DMS153 treated with DMSO at 0.1 percent for 48 hours (cell line): ENCODE results near the gene LRFN2.
A peak's percentile ranks its signal among the peaks of the same experiment; 100 is the strongest.

ENCODE experiments used
- DNase-seq: peaks from one replicate; lab custom pipeline; 2025; ENCODE audit not compliant: unreplicated experiment; lab: John Stamatoyannopoulos, UW

LRFN2 gene

GRCh38 chr6:40586369-40587201 is 579 bp downstream of the LRFN2 start:
- peak; percentile 50 for DNase-seq

GRCh38 chr6:40585651-40586269 is 1.4 kb downstream of the LRFN2 start:
- DNase-seq: peak; percentile 74

GRCh38 chr6:40585223-40585622 is 1.9 kb downstream of the LRFN2 start:
- DNase-seq: no peak

GRCh38 chr6:40584741-40585140 is 2.4 kb downstream of the LRFN2 start:
- DNase-seq: no peak

- peak; percentile 16 for DNase-seq
Measured at GRCh38 chr6:40583709-40584108, 3.5 kb downstream of the LRFN2 start.

GRCh38 chr6:40582892-40583291 is 4.3 kb downstream of the LRFN2 start:
- no peak for DNase-seq

- no peak for DNase-seq
Measured at GRCh38 chr6:40579101-40579500, 8.1 kb downstream of the LRFN2 start.

GRCh38 chr6:40577672-40578071 is 9.5 kb downstream of the LRFN2 start:
- DNase-seq: no peak

GRCh38 chr6:40573221-40573620 is 13.9 kb downstream of the LRFN2 start:
- DNase-seq: no peak

- no peak for DNase-seq
Measured at GRCh38 chr6:40569162-40569910, 17.8 kb downstream of the LRFN2 start.

- DNase-seq: no peak
Measured at GRCh38 chr6:40568062-40568708, 19.0 kb downstream of the LRFN2 start.

GRCh38 chr6:40563111-40563510 is 24.1 kb downstream of the LRFN2 start:
- no peak for DNase-seq

GRCh38 chr6:40559056-40559455 is 28.1 kb downstream of the LRFN2 start:
- DNase-seq: no peak

- no peak for DNase-seq
Measured at GRCh38 chr6:40558102-40558501, 29.1 kb downstream of the LRFN2 start.

GRCh38 chr6:40556881-40557280 is 30.3 kb downstream of the LRFN2 start:
- DNase-seq: no peak

- no peak for DNase-seq
Measured at GRCh38 chr6:40556023-40556422, 31.1 kb downstream of the LRFN2 start.

- DNase-seq: no peak
Measured at GRCh38 chr6:40555092-40555491, 32.1 kb downstream of the LRFN2 start.

GRCh38 chr6:40552941-40553340 is 34.2 kb downstream of the LRFN2 start:
- no peak for DNase-seq

GRCh38 chr6:40551966-40552505 is 35.1 kb downstream of the LRFN2 start:
- DNase-seq: no peak

- DNase-seq: no peak
Measured at GRCh38 chr6:40550202-40551101, 36.7 kb downstream of the LRFN2 start.
